ENCODE results near the gene S1PR3.

The S1PR3 gene

DNA sequence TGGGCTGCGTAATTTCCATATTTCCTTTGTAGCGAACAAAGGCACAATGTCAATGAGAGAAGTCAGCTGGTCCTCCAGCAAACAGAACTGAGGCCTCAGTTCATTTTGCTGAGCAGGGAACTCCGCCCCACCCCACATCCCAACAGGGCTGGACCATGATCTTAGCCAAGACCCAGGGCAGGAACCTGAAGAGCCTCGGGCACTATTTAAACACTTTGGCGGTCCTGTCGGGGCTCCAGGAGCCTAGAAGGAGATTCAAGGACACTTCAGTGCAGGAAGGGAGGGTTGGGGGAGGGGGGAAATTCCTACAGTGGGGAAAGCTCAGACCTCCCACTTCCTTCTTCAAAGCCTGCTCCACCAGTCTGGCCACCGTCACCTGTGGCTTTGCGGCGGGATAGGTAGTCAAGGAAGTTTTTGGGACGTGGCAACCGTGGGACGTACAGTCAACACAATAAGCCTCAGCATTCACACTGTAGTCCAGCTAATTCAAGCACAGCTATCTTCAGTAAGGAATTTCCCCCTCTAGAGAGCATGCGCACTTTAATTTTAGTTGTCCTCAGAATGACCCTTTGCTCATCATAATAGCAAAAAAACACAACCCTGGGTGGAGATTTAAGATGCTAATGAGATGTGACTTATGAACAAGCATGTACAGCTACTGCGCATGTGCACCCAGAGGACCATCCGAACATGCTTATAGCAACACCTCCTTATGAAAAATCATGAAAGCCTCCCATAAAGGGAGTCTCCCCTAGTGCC lies 30.9 kb downstream of the S1PR3 start:
- Histone ChIP-seq H3K79me1 (ENCODE audit: low read length) (peaks cover 10% of the 10 kb centered on the region), H2BK5ac (ENCODE audit: low read depth, low read length, poor library complexity) (peak overlapping the region; percentile 47), H3K14ac (ENCODE audit: low read length) (peak overlapping the region; percentile 16), H3K4me3 (ENCODE audit: low read depth, low read length) (no peak overlapping the region), H2AFZ (ENCODE audit: insufficient read depth, low read length, poor library complexity) (no peak overlapping the region), H4K91ac (ENCODE audit: low read depth, low read length) (peak overlapping the region; percentile 49), H2BK120ac (ENCODE audit: insufficient read depth, low read length, poor library complexity) (peak overlapping the region; percentile 4), H3K18ac (ENCODE audit: low read length) (peak overlapping the region; percentile 12), H3K4ac (ENCODE audit: low read depth, low read length) (no peak overlapping the region), H2AK5ac (ENCODE audit: low read length) (no peak overlapping the region), H3K9me3 (ENCODE audit: insufficient read depth, low read depth, low read length) (peaks cover 2% of the 10 kb centered on the region), H3K4me2 (ENCODE audit: low read length) (peak overlapping the region; percentile 31), H4K8ac (ENCODE audit: low read depth, low read length) (peak overlapping the region; percentile 40), H3K27ac (ENCODE audit: low read depth, low read length) (peak overlapping the region; percentile 54), H3K9ac (ENCODE audit: low read length) (no peak overlapping the region), H3K36me3 (ENCODE audit: control insufficient read depth in 1 of 2, insufficient read depth in 2 of 2, low read length in 2 of 2) (no peaks in the 10 kb centered on the region), H3K23ac (ENCODE audit: low read length) (no peak overlapping the region), H3K27me3 (ENCODE audit: insufficient read depth, low read length) (no peaks in the 10 kb centered on the region), H3K4me1 (ENCODE audit: control insufficient read depth in 1 of 2, insufficient read depth in 2 of 2, low read length in 2 of 2) (peaks cover 14 to 21% of the 10 kb centered on the region in 2 experiments), H4K12ac (ENCODE audit: low read depth, low read length) (no peak overlapping the region), H3K79me2 (ENCODE audit: control insufficient read depth, insufficient read depth, low read length, poor library complexity) (no peaks in the 10 kb centered on the region), H2BK12ac (ENCODE audit: low read length) (peak overlapping the region; percentile 2)
- peak in 1 of 2 donors; percentile 21 for DNase-seq
- WGBS (ENCODE audit: extremely low coverage, insufficient coverage, insufficient read length), result no CpG with 5 or more reads among the region's 15 CpGs

DNA sequence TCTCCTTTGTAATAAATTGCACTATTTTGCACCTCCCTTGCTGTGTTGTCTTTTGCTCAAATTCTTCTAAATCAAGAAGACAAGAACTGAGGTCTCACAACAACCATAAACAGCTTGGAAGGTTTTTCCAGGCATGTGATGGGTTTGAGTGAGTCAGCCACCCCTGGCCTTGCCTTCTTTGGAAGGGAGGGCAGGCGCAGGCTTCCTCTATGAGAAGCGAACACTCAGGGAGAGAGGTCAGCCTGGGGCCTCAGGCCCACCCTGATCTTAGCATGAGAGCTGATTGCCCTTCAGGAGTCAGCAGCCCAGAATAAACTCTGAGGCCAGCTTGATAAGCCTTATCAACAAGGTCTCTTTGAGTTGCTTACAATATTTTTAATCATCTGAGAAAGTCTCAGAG lies 31.6 kb downstream of the S1PR3 start:
- Histone ChIP-seq H2AK5ac (ENCODE audit: low read length) (no peak overlapping the region), H3K4me2 (ENCODE audit: low read length) (no peak overlapping the region), H3K4me1 (ENCODE audit: control insufficient read depth in 1 of 2, insufficient read depth in 2 of 2, low read length in 2 of 2) (peaks cover 14 to 21% of the 10 kb centered on the region in 2 experiments), H2BK120ac (ENCODE audit: insufficient read depth, low read length, poor library complexity) (no peak overlapping the region), H4K91ac (ENCODE audit: low read depth, low read length) (no peak overlapping the region), H3K79me2 (ENCODE audit: control insufficient read depth, insufficient read depth, low read length, poor library complexity) (no peaks in the 10 kb centered on the region), H3K14ac (ENCODE audit: low read length) (no peak overlapping the region), H3K9ac (ENCODE audit: low read length) (no peak overlapping the region), H3K18ac (ENCODE audit: low read length) (no peak overlapping the region), H2AFZ (ENCODE audit: insufficient read depth, low read length, poor library complexity) (no peak overlapping the region), H4K8ac (ENCODE audit: low read depth, low read length) (no peak overlapping the region), H2BK12ac (ENCODE audit: low read length) (no peak overlapping the region), H3K4ac (ENCODE audit: low read depth, low read length) (no peak overlapping the region), H3K9me3 (ENCODE audit: insufficient read depth, low read depth, low read length) (peaks cover 2% of the 10 kb centered on the region), H3K27me3 (ENCODE audit: insufficient read depth, low read length) (no peaks in the 10 kb centered on the region), H3K79me1 (ENCODE audit: low read length) (peaks cover 10% of the 10 kb centered on the region), H3K36me3 (ENCODE audit: control insufficient read depth in 1 of 2, insufficient read depth in 2 of 2, low read length in 2 of 2) (no peaks in the 10 kb centered on the region), H4K12ac (ENCODE audit: low read depth, low read length) (no peak overlapping the region), H3K23ac (ENCODE audit: low read length) (no peak overlapping the region), H2BK5ac (ENCODE audit: low read depth, low read length, poor library complexity) (no peak overlapping the region), H3K27ac (ENCODE audit: low read depth, low read length) (peak overlapping the region; percentile 54), H3K4me3 (ENCODE audit: low read depth, low read length) (no peak overlapping the region)
- DNase-seq, result no peak
- WGBS (ENCODE audit: extremely low coverage, insufficient coverage, insufficient read length), result no CpG with 5 or more reads among the region's 2 CpGs

DNA sequence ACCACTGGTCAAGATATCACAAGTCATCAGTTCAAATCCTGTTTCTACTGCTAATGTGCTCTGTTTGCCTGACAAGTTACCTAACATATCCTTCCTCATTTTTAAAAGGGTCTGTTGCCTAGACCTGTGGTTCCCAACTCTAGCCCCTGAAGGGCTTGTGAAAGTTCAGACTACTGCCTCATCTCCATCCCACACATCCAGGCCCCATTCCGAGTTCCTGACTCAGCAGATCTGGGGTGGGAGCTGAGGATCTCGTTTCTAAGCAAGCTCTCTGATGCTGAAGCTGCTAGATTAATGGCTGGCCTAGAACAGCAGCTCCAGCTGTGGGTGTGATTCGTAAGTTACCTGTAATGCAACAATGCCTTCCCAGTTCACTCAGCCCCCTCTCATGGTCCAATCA lies 32.5 kb downstream of the S1PR3 start:
- H4K12ac ChIP-seq (ENCODE audit: low read depth, low read length), result no peak overlapping the region
- H3K18ac ChIP-seq (ENCODE audit: low read length), result no peak overlapping the region
- H2BK12ac ChIP-seq (ENCODE audit: low read length), result peak overlapping the region; percentile 5
- no peak overlapping the region for H2BK5ac ChIP-seq (ENCODE audit: low read depth, low read length, poor library complexity)
- no peak overlapping the region for H3K14ac ChIP-seq (ENCODE audit: low read length)
- H4K8ac ChIP-seq (ENCODE audit: low read depth, low read length), result no peak overlapping the region
- no peak overlapping the region for H3K27ac ChIP-seq (ENCODE audit: low read depth, low read length)
- no peak overlapping the region for H2AFZ ChIP-seq (ENCODE audit: insufficient read depth, low read length, poor library complexity)
- H3K27me3 ChIP-seq (ENCODE audit: insufficient read depth, low read length), result no peaks in the 10 kb centered on the region
- DNase-seq, result no peak
- no peak overlapping the region for H3K4me3 ChIP-seq (ENCODE audit: low read depth, low read length)
- H4K91ac ChIP-seq (ENCODE audit: low read depth, low read length), result no peak overlapping the region
- H3K9ac ChIP-seq (ENCODE audit: low read length), result no peak overlapping the region
- H3K4ac ChIP-seq (ENCODE audit: low read depth, low read length), result no peak overlapping the region
- H3K23ac ChIP-seq (ENCODE audit: low read length), result no peak overlapping the region
- H2AK5ac ChIP-seq (ENCODE audit: low read length), result no peak overlapping the region
- no peaks in the 10 kb centered on the region for H3K79me2 ChIP-seq (ENCODE audit: control insufficient read depth, insufficient read depth, low read length, poor library complexity)
- no peak overlapping the region for H3K4me2 ChIP-seq (ENCODE audit: low read length)
- no CpG with 5 or more reads among the region's 3 CpGs for WGBS (ENCODE audit: extremely low coverage, insufficient coverage, insufficient read length)
- H3K79me1 ChIP-seq (ENCODE audit: low read length), result peaks cover 10% of the 10 kb centered on the region
- H3K36me3 ChIP-seq (ENCODE audit: control insufficient read depth in 1 of 2, insufficient read depth in 2 of 2, low read length in 2 of 2), result no peaks in the 10 kb centered on the region
- peaks cover 2% of the 10 kb centered on the region for H3K9me3 ChIP-seq (ENCODE audit: insufficient read depth, low read depth, low read length)
- H3K4me1 ChIP-seq (ENCODE audit: control insufficient read depth in 1 of 2, insufficient read depth in 2 of 2, low read length in 2 of 2), result peaks cover 14 to 21% of the 10 kb centered on the region in 2 experiments
- H2BK120ac ChIP-seq (ENCODE audit: insufficient read depth, low read length, poor library complexity), result no peak overlapping the region

DNA sequence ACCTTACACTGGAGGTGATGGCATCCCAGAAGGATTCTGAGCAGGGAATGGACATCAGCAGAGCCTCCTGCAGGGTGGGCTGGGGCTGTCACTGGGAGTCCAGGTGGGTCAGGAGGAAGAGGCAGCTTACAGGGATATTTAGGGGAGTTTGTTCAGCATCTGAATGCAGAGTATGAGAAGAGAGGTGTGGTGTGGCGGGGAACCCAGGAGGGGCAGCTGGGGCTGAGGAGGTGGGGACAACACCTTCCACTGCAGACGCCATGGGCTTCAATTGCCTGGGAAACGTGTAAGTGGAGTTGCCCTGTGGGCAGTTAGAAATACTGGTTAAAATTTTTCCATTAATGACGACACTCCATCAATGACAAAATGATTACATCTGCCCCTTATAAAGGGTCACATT lies 33.5 kb downstream of the S1PR3 start:
- no peak overlapping the region for H3K4me2 ChIP-seq (ENCODE audit: low read length)
- no peak overlapping the region for H3K18ac ChIP-seq (ENCODE audit: low read length)
- no peaks in the 10 kb centered on the region for H3K27me3 ChIP-seq (ENCODE audit: insufficient read depth, low read length)
- DNase-seq, result no peak
- H3K4me3 ChIP-seq (ENCODE audit: low read depth, low read length), result no peak overlapping the region
- H4K8ac ChIP-seq (ENCODE audit: low read depth, low read length), result no peak overlapping the region
- H3K23ac ChIP-seq (ENCODE audit: low read length), result no peak overlapping the region
- no peaks in the 10 kb centered on the region for H3K36me3 ChIP-seq (ENCODE audit: control insufficient read depth in 1 of 2, insufficient read depth in 2 of 2, low read length in 2 of 2)
- no peak overlapping the region for H2BK5ac ChIP-seq (ENCODE audit: low read depth, low read length, poor library complexity)
- H3K4me1 ChIP-seq (ENCODE audit: control insufficient read depth in 1 of 2, insufficient read depth in 2 of 2, low read length in 2 of 2), result peaks cover 14 to 21% of the 10 kb centered on the region in 2 experiments
- peaks cover 2% of the 10 kb centered on the region for H3K9me3 ChIP-seq (ENCODE audit: insufficient read depth, low read depth, low read length)
- no CpG with 5 or more reads among the region's 4 CpGs for WGBS (ENCODE audit: extremely low coverage, insufficient coverage, insufficient read length)
- H3K14ac ChIP-seq (ENCODE audit: low read length), result no peak overlapping the region
- no peak overlapping the region for H3K9ac ChIP-seq (ENCODE audit: low read length)
- H3K79me1 ChIP-seq (ENCODE audit: low read length), result peaks cover 10% of the 10 kb centered on the region
- H2AFZ ChIP-seq (ENCODE audit: insufficient read depth, low read length, poor library complexity), result no peak overlapping the region
- no peak overlapping the region for H3K4ac ChIP-seq (ENCODE audit: low read depth, low read length)
- H4K12ac ChIP-seq (ENCODE audit: low read depth, low read length), result no peak overlapping the region
- H2BK120ac ChIP-seq (ENCODE audit: insufficient read depth, low read length, poor library complexity), result no peak overlapping the region
- no peak overlapping the region for H2AK5ac ChIP-seq (ENCODE audit: low read length)
- no peaks in the 10 kb centered on the region for H3K79me2 ChIP-seq (ENCODE audit: control insufficient read depth, insufficient read depth, low read length, poor library complexity)
- no peak overlapping the region for H2BK12ac ChIP-seq (ENCODE audit: low read length)
- no peak overlapping the region for H3K27ac ChIP-seq (ENCODE audit: low read depth, low read length)
- no peak overlapping the region for H4K91ac ChIP-seq (ENCODE audit: low read depth, low read length)

Measured in trophoblast cell (in vitro differentiated cells and primary cell).